Measurements from ENCODE around the gene ZNHIT2.
"Not testable (repeated sequence)": the region's sequence is repeated elsewhere in the genome, so short reads cannot be mapped to it uniquely, and the experiment has no call there.

ZNHIT2 gene

DNA sequence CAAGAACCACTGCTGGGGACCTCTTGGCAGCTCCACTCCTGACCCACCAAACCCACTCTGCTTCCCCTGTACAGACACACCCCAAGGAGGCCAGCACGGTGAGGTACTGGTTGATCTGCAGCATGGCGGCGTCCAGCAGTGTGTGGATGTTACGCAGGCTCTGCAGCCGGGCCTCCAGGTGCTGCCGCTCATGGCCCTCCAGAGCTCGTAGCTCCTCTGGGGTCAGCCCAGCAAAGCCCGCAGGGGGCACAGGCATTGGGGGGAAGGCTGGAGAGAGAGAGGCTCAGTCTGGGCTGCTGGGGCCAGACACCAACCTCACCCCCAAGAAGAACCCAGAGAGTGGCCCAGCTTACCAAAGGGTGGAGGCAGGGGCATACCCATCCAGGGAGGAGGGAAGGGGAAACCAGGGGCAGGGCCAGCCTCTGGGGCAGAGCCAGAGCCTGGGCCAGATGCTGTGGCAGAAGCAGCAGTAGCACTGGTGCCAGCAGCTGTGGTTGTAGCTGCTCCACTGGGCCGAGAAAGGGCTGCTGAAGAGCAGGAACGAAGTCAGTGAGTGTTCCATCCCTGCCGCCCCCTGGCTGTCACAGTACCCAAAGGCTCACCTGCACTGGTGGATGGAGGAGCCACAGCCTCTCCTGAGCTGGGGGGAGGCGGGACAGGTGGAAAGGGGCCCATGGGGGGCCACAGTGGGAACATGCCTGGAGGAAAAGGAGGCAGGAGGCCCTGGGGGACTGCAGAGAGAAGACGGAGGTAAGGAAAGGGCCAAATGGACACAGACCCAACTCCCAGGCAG is 12.3 kb upstream of the ZNHIT2 start:
- H3K4me1 Mint-ChIP-seq (ENCODE audit: low read depth): peaks cover 18% of the 10 kb centered on the region
- no peak overlapping the region for H3K27ac Mint-ChIP-seq
- no peaks in the 10 kb centered on the region for H3K36me3 Mint-ChIP-seq
- no peaks in the 10 kb centered on the region for H3K27me3 Mint-ChIP-seq
- H3K9me3 Mint-ChIP-seq (ENCODE audit: low read depth): no peaks in the 10 kb centered on the region
- H3K4me3 Mint-ChIP-seq: no peak overlapping the region

DNA sequence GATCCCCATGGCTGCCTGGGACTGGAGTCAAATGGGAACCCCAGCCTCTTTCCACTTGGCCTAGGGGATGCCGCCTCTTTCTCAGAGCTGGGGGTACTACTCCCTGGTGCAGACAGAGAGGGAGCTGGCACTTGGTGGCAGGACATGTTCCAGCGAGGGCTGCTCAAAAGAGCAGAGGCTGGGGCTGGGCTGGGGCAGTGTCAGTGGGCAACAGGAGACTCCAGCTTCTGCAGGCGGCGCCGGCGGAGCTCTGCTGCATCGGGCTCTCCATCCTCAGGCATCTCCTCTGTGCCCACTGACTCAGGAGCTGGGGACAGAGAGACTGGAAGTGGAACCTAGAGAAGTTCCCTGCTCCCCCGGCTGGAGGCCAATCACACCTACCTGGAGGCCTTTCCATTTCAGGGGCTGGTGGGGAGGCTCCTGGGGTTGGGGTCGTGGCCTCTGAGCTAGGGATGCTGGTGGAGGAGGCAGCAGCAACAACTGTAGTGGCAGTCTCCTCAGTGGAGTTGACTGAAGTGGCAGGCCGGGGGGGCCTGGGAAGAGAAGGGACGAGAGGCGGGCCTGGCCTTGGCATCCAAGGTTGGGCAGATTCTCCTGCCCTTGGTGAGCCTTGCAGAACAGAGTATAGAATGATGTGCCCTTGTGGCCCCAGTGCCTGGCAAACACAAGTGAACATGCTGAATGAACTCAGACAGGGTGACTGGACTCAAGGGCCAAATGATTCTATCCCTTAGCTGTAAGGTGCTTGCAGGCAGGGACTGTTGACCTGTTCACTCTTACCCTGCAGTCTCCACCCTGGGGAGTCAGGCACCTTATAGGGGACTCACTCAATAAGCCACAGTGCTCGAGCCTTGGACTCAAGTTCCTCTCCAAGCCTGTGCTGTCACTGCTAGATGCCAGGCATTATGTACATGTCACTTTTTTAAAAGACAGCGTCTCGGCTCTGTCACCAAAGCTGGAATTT is 11.0 kb upstream of the ZNHIT2 start:
- Mint-ChIP-seq H3K27me3 (no peaks in the 10 kb centered on the region), H3K4me1 (ENCODE audit: low read depth) (peaks cover 23% of the 10 kb centered on the region), H3K4me3 (no peak overlapping the region), H3K27ac (no peak overlapping the region), H3K36me3 (no peaks in the 10 kb centered on the region), H3K9me3 (ENCODE audit: low read depth) (no peaks in the 10 kb centered on the region)

DNA sequence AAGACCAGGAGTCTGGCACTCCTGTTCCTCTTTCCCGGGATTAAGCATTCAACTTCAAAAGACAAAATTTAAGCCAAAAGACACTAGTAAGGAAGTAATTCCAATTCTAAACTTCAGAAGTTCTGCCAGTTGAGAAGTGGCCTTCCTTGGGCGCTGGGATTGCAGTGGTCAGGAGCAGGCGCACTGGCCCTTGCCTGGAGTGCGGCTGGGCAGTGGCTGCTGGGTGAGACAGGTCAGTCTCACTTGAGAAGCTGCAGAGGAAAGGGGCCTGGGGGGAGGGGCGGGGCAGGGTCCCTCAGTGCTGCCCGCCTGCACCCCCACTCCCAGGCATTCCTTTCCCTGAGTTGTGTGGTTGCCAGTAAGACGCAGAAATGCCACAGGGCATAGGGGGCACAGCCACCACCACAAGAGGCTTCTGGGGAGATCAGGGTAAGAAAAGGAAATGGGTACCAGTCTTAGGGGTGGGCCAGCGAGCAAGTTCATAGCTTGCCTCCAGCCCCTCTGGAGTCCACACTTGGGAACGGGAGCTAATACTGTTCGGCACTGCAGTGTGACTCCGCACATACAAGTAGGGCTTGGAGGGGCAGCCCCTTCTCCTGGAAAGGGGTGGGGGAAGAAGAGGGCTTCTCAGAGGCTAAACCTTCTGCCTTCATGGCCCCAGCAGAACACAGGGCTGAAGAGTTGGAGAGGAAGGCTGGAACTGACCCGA is 10.1 kb upstream of the ZNHIT2 start:
- H3K27me3 Mint-ChIP-seq: no peaks in the 10 kb centered on the region

DNA sequence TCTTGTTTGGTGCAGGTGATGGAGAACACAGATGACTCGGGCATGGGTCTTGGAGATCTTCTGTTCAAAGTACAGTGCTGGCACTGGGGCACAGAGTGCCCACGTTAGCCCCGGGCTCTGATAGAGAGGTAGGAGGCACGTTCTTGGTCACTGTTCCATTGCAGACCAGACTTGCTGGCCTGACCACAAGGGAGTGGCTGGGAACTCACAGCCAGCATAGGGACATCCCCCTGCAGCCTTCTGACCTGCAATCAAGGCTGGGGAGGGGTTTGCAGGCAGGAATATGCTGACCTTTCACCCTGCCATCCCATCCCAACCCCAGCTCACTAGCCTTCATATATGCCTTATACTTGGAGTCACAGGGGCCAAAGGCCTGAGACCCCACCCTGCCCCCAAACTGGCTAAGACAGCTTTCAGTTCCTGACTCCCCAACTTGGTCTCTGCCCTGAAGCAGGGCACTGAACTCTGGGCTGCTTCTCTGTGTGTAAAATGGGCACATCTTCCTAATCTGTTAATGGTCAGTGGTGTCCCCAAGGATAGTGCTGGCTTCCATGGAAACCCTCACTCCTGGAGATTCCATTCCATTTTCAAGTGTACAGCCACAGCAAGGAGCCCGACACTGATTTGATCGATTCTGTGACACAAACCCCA is 9.2 kb upstream of the ZNHIT2 start:
- Mint-ChIP-seq H3K36me3 (peaks cover 3% of the 10 kb centered on the region), H3K9me3 (ENCODE audit: low read depth) (no peaks in the 10 kb centered on the region), H3K27me3 (no peaks in the 10 kb centered on the region), H3K27ac (no peak overlapping the region), H3K4me1 (ENCODE audit: low read depth) (peaks cover 21% of the 10 kb centered on the region), H3K4me3 (no peak overlapping the region)

More for the DNA sequence above, 10.1 kb upstream of the ZNHIT2 start:
- Mint-ChIP-seq H3K9me3 (ENCODE audit: low read depth) (no peaks in the 10 kb centered on the region), H3K4me3 (no peak overlapping the region), H3K27ac (no peak overlapping the region), H3K36me3 (no peaks in the 10 kb centered on the region), H3K4me1 (ENCODE audit: low read depth) (peaks cover 18% of the 10 kb centered on the region)

DNA sequence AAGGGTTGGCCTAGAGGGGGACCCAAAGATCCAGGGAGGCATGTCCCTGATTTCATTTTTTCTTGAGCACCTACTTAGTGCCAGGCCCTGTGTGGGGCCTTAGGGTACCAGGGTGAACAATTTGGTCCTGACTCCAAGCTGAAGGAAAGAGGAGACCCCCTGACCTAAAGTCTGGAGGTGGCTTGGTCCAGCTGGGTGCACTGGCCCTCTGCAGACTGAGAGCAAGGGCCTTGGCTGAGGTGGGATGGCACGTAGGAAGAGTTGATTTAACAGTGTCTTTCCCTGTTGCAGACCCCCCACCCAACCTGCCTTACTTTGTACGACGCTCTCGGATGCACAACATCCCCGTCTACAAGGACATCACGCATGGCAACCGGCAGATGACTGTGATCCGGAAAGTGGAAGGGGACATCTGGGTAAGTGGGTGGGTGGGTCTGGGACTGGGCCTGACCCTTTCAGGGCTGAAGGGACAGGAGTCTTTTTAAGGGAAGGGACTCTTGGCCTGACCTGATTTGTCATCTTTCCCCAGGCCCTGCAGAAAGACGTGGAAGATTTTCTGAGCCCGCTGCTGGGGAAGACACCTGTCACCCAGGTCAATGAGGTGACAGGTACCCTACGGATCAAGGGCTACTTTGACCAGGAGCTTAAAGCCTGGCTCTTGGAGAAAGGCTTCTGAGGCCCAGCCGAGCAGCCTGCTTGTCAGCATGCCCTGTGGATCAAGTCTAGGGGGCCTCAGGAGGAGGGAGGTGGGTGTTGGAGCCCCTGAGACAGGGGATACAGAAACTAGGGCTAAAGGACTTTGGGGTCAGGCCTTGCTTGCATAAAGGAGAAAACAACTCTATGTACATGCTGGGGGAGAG is 7.9 kb upstream of the ZNHIT2 start:
- peaks cover 27% of the 10 kb centered on the region for H3K4me1 Mint-ChIP-seq (ENCODE audit: low read depth)
- H3K27ac Mint-ChIP-seq: no peak overlapping the region
- no peak overlapping the region for H3K4me3 Mint-ChIP-seq
- no peaks in the 10 kb centered on the region for H3K27me3 Mint-ChIP-seq
- H3K36me3 Mint-ChIP-seq: peaks cover 8% of the 10 kb centered on the region
- H3K9me3 Mint-ChIP-seq (ENCODE audit: low read depth): no peaks in the 10 kb centered on the region

DNA sequence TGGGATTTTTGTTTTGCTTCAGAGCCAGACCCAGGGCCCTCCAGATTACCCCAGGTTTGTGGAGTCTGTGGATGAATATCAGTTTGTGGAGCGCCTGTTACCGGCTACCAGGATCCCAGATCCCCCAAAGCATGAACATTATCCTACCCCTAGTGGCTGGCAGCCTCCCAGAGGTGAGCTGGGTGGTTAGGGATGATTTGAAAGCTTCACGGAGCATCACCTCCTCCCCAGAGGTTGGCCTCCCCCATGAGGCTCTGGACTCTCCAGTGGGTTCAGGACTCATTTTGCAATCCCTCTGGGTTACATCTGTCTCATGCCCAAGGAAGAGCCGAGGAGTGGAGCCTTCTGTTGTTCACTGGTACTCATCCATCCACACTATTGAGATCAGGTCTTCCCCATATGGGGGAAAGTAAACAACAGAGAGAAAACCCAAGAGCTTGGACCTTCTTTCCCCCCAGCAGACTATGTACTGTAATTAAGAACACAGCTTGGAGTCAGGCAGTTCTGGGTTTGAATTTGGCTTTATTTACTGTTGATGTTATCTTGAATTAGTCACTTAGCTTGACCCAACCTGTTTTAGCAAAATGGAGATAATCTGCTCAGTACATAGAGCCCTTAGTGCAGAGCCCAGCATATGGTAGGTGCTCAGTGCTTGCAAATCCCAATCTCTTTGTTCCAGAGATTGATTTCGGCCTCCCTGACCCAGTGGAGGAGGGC is 7.1 kb upstream of the ZNHIT2 start:
- Mint-ChIP-seq H3K27ac (peak overlapping the region; percentile 38), H3K9me3 (ENCODE audit: low read depth) (no peaks in the 10 kb centered on the region)

DNA sequence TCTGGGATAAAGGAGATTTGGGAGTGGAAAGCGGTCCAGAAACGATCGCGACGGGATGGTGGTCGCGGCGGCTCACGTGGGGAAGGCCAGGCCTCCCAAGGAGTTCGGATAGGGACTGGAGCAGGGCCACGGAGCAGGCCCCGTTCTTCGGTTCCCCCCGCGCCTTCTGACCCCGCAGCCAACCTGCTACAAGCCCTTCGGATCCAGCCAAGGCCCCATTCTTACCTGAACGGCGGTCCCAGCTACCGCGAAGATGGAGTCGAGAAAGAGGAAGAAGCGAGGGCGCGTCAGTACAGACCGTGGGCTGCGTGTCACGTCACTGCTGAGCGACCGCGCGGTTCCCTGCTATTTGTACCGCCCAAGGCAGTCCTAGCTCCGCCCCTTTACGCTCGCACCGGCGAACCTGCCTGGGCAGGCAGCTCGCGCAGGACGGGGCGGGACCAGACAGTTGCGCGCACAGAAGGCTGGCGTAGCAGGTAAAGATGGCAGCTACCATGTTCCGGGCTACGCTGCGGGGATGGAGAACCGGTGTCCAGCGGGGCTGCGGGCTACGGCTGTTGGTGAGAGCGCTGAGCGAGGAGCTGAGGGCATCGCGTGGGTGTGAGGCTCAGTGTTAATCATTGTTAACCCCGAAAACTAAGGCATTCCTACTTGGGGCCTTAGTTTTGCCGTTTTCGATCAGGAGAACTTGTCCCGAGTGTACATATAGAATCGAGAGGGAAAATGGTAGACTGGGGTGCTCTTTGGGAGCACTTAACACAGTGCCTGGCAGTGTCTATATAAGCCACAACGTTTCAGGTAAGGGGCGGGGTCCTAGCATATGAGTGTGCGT is 4.6 kb upstream of the ZNHIT2 start, which contains the start of the genes FAU and MRPL49:
Gene FAU (minus strand): TSS at position 270 of the 832 bp plus-strand sequence. CDS start 321 bp downstream, outside the sequence.
Gene MRPL49 (plus strand): TSS at position 457 of the 832 bp plus-strand sequence. CDS start 26 bp downstream, at position 483.
- peak within 1 kb of the TSS; percentile 100 for H3K27ac Mint-ChIP-seq
- H3K4me3 Mint-ChIP-seq: peak within 1 kb of the TSS; percentile 100

More for the DNA sequence above, 7.1 kb upstream of the ZNHIT2 start:
- Mint-ChIP-seq H3K36me3 (peaks cover 11% of the 10 kb centered on the region), H3K4me3 (peak overlapping the region; percentile 61), H3K4me1 (ENCODE audit: low read depth) (peaks cover 34% of the 10 kb centered on the region), H3K27me3 (no peaks in the 10 kb centered on the region)

DNA sequence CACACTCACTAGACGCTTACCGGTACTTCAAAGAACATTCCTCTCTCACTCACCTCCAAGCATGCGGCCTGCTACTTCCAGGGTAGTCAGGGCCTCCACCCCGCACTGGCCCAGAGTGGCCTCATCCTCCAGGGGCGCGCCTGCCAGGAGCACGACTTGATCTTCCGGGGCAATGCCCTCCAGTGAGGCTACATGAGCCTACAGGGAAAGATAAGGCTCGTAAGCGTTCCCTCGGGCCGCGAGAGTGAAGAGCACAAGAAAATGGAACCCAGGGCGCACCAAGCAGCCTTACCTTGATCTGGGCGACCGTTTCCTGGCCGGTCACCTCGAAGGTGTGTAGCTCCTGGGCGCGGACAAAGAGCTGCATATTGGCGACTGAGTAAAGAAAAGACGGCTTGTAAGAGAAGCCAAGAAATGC is 4.0 kb upstream of the ZNHIT2 start:
- Mint-ChIP-seq H3K36me3 (peaks cover 16% of the 10 kb centered on the region), H3K4me3 (peak overlapping the region; percentile 100), H3K4me1 (ENCODE audit: low read depth) (peaks cover 50% of the 10 kb centered on the region), H3K27me3 (no peaks in the 10 kb centered on the region), H3K27ac (peak overlapping the region; percentile 100), H3K9me3 (ENCODE audit: low read depth) (no peaks in the 10 kb centered on the region)

More for the DNA sequence above, 4.6 kb upstream of the ZNHIT2 start, which contains the start of the genes FAU and MRPL49:
- no peaks in the 10 kb centered on the region for H3K27me3 Mint-ChIP-seq
- H3K36me3 Mint-ChIP-seq: peaks cover 16% of the 10 kb centered on the region
- H3K4me1 Mint-ChIP-seq (ENCODE audit: low read depth): peaks cover 48% of the 10 kb centered on the region
- H3K9me3 Mint-ChIP-seq (ENCODE audit: low read depth): no peaks in the 10 kb centered on the region

DNA sequence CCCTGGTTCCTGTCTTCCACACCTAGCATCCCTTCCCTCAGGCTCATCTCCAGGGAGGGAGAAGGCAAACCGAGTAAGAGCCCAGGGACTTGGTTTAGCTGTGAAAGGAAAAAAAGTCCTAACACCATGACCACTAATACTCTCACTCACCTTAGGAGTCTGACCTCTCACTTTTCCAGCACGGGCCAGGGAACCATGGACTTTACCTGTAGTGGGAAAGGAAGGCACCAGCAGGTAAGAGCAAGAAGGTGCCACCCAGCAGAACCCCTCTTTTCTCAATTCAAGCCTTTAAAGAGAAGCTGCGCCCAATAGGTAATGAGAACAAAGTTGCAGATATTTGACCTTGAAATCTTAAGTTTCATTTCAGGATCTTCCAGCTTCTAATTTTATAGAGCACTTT is 3.3 kb upstream of the ZNHIT2 start:
- Mint-ChIP-seq H3K9me3 (ENCODE audit: low read depth) (no peaks in the 10 kb centered on the region), H3K4me1 (ENCODE audit: low read depth) (peaks cover 55% of the 10 kb centered on the region), H3K4me3 (peak overlapping the region; percentile 100), H3K27me3 (no peaks in the 10 kb centered on the region), H3K27ac (peak overlapping the region; percentile 100), H3K36me3 (peaks cover 16% of the 10 kb centered on the region)

DNA sequence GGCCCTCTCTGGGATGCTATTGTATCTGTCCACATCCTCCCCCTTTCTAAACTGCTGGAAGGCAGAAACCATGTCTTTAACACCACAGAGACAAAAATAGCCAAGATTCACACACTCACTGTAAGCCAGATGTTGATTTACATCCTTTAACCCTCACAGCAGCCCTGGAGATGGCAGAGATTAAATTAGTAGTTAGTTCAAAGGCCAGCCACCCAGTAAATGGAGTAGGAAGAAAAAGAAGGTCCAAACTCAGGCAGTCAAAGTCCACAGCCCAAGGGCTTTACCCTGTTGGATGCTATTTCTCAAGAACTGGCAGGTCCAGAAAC is 2.1 kb upstream of the ZNHIT2 start:
- Mint-ChIP-seq H3K4me1 (ENCODE audit: low read depth) (peaks cover 64% of the 10 kb centered on the region), H3K4me3 (peak overlapping the region; percentile 100), H3K27me3 (no peaks in the 10 kb centered on the region), H3K27ac (peak overlapping the region; percentile 68), H3K36me3 (peaks cover 16% of the 10 kb centered on the region), H3K9me3 (ENCODE audit: low read depth) (no peaks in the 10 kb centered on the region)

DNA sequence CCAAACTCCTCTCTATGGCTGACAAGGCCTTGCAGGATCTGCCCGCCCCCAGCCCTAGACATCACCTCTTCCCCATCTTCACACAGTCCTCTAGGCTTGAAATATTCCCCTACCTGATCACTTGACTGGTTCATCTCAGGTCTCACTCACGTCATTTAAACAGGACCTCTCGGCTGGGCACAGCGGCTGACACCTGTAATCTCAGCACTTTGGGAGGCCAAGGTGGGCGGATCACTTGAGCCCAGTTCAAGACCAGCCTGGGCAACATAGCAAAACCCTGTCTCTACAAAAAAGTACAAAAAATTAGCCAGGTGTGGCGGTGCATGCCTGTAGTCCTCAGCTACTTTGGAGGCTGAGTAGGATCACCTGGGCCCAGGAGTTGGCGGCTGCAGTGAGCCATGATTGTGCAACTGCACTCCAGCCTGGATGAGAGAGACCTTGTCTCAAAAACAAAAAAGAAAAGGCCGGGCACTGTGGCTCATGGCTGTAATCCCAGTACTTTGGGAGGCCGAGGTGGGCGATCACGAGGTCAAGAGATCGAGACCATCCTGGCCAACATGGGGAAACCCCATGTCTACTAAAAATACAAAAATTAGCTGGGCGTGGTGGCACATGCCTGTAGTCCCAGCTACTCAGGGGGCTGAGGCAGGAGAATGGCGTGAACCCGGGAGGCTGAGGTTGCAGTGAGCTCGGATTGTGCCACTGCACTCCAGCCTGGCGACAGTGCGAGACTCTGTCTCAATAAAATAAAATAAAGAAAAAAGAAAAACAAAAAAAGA is 1.6 kb upstream of the ZNHIT2 start:
- not testable (repeated sequence) for H3K27me3 Mint-ChIP-seq

More for the DNA sequence above, 1.6 kb upstream of the ZNHIT2 start:
- H3K27ac Mint-ChIP-seq: peak overlapping the region; percentile 87
- not testable (repeated sequence) for H3K9me3 Mint-ChIP-seq (ENCODE audit: low read depth)
- H3K4me3 Mint-ChIP-seq: peak overlapping the region; percentile 100
- H3K4me1 Mint-ChIP-seq (ENCODE audit: low read depth): peaks cover 63% of the 10 kb centered on the region
- peaks cover 16% of the 10 kb centered on the region for H3K36me3 Mint-ChIP-seq
